SIG-M5 treated with dmso at 0.1 percent for 504 hours (cell line): ENCODE results near the gene E2F2.

Experiments used
- DNase-seq: peaks from one replicate; lab custom pipeline; 2025; ENCODE audit not compliant: unreplicated experiment; lab: John Stamatoyannopoulos, UW

Gene E2F2

DNA sequence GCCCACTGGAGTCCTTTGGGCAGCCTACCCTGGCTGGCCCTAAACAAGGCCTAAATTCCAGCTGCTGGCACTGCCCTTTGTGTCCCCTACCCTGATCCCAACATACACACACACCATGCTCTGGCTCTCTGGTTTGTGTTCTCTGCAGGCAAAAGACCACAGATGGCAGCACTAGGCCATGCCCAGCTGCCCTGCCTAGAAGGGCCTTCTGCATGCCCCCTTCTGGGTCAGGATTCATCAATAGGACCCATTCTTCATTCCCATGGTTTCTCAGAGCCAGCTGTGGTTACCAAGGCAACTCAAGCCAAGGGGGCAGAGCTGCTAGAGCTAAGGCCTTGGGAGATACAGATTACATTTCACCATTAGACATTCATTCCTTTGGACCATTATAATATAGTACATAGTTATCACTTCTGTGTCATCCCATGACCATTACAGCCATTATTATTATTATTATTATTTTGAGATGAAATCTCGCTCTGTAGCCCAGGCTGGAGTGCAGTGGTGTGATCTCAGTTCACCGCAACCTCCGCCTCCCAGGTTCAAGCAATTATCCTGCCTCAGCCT lies 64.5 kb downstream of the E2F2 start:
- no peak for DNase-seq

GRCh38 chr1:23463286-23463685 lies 67.7 kb downstream of the E2F2 start:
- DNase-seq = no peak

DNA sequence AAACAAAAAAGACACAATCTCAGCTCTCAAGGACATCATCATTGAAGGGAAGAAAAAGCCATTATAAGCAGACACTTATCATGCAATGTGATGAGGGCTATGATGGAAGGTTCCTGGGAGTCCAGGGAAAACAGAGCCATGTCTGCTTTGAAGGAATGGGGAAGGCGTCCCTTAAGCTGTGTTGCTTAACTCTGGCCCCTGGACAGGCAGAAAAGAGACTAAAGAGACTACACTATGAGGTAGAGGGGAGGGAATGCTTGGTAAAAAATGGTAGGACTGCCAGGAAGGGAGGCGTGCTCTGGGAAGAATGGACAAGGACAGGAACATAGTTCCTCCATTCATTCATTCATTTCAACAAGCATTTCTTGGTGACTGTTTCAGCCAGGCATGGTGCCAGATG lies 68.3 kb downstream of the E2F2 start:
- no peak for DNase-seq

- no peak for DNase-seq
Measured at GRCh38 chr1:23461050-23461449, 70.0 kb downstream of the E2F2 start.

GRCh38 chr1:23460519-23460918 lies 70.5 kb downstream of the E2F2 start:
- DNase-seq = no peak

DNA sequence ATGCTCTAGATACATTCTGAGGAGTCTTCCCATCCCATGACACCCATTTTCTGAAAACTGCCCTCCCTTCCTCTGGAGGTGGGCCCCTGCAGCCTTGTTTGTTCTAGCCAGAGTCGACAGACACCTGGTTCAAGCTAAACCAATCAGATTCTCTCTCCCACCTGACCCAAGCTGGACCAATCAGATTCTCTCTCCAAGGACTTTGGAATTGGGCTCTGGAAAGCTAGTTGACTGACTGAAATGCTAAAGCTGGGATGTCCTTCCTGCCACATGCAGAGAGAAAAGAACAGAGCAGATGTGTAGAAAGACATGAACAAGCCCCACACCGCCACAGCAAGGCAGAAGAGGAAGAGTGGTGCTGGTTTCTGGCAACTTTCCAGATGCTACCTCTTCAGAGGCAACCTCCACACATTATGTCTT lies 71.7 kb downstream of the E2F2 start:
- DNase-seq = no peak
